Stimulated activated CD8-positive, alpha-beta memory T cell treated with anti-CD3 and anti-CD28 coated beads, Interleukin-15, amount 100 ng/mL, for 4 hours (primary cell): ENCODE measurements around the gene PFDN2.

ENCODE experiments used
- DNase-seq, 2 donors: peaks; one replicate each; pipeline ENCODE4 v3.0.0-alpha.2; 2020; ENCODE audit warnings: low read depth in 2 of 2

The PFDN2 gene

GRCh38 chr1:161117759-161118581 is at the start of gene PFDN2, which contains the start of gene NIT1:
TSS of gene PFDN2 (minus strand) at chr1:161118037. CDS start at chr1:161118026, 11 bp downstream.
TSS of gene NIT1 (plus strand) at chr1:161118105. CDS start at chr1:161118177, 72 bp downstream.
- peak; percentile 71 to 77 for DNase-seq

- no peak for DNase-seq
Observed at GRCh38 chr1:161166669-161167548, 49.1 kb upstream of the PFDN2 start.

GRCh38 chr1:161165742-161166668 is 48.2 kb upstream of the PFDN2 start, which contains the start of gene PPOX:
TSS of gene PPOX (plus strand) at chr1:161166426. CDS start at chr1:161166848, 422 bp downstream.
- peak; percentile 78 to 87 for DNase-seq

GRCh38 chr1:161164901-161165610 is 47.2 kb upstream of the PFDN2 start:
- DNase-seq, result no peak

- no peak for DNase-seq
Observed at GRCh38 chr1:161163793-161164192, 46.0 kb upstream of the PFDN2 start.

GRCh38 chr1:161162806-161163205 is 45.0 kb upstream of the PFDN2 start:
- DNase-seq, result no peak

GRCh38 chr1:161162052-161162451 is 44.2 kb upstream of the PFDN2 start:
- no peak for DNase-seq

GRCh38 chr1:161161652-161162051 is 43.8 kb upstream of the PFDN2 start:
- no peak for DNase-seq

GRCh38 chr1:161160671-161161145 is 42.9 kb upstream of the PFDN2 start:
- no peak for DNase-seq

GRCh38 chr1:161159913-161160243 is 42.0 kb upstream of the PFDN2 start:
- DNase-seq, result no peak

- peak; percentile 82 to 83 for DNase-seq
Observed at GRCh38 chr1:161159087-161159912, 41.5 kb upstream of the PFDN2 start, which contains the start of gene USP21. TSS of gene USP21 (plus strand) at chr1:161159500. CDS start at chr1:161160641, 1,141 bp downstream.

- no peak for DNase-seq
Observed at GRCh38 chr1:161158316-161159010, 40.6 kb upstream of the PFDN2 start.

- DNase-seq, result no peak
Observed at GRCh38 chr1:161157867-161158266, 40.0 kb upstream of the PFDN2 start.

- peak; percentile 55 to 65 for DNase-seq
Observed at GRCh38 chr1:161153682-161154337, 36.0 kb upstream of the PFDN2 start, which contains the start of gene UFC1. TSS of gene UFC1 (plus strand) at chr1:161153978. CDS start at chr1:161153998, 20 bp downstream.

GRCh38 chr1:161153176-161153575 is 35.3 kb upstream of the PFDN2 start:
- DNase-seq, result no peak

- DNase-seq, result no peak
Observed at GRCh38 chr1:161145832-161146231, 28.0 kb upstream of the PFDN2 start.

GRCh38 chr1:161140755-161141400 is 23.0 kb upstream of the PFDN2 start:
- no peak for DNase-seq

GRCh38 chr1:161139766-161140165 is 21.9 kb upstream of the PFDN2 start:
- no peak for DNase-seq
